Measurements from ENCODE around the gene HPSE2.

DNA sequence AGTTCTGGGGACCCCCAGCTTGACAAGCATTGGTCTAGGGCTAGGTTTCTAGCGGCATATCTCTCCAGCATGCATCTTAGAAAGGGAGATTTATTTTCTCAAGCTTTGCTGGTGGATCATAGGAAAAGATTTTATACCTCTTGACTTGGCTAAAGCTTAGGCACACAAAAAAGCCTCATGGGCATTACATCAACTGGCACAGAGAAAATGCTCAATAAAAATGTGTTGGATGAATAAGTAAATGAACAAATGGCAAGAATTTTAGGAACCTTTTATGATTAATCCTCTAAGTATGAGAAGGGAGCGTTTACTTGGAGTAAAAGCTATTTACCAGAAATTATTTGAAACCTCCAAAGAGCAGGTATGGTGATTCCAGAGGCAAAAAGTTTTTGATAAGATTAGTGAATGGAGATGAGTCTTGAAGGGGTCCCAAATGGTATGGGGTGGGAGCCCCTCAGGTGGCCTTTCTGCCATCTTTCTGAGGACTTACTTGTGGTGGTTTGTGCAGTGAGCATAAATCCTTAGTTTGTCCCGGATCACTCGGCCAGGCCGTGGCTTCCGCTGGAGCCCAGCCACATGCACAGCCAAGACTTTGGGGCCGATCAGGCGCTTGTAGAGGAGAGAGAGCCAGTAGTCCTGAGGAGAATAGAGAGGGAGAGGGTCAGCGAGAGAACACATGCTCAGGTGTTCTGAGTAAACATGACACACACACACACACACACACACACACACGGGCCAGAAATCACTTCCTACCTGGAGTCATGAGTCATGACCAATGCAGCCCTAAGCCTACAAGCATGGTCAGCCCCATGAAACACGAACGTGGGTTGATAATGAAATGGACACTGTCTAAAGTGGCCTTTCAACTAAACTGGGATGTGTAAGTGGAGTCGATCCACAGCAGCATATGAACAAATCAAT is 745.8 kb downstream of the HPSE2 start:
- TF ChIP-seq CTCF (IDR thresholded peaks at IDR 0.05; ENCODE audit: control extremely low read depth in 1 of 3, insufficient read depth in 1 of 3, low read depth in 1 of 3, low read length in 3 of 3), result no peak
- no peak for TF ChIP-seq TEAD4 (IDR thresholded peaks at IDR 0.05; ENCODE audit: low read depth, low read length)
- no peak for TF ChIP-seq RAD21 (IDR thresholded peaks at IDR 0.05 in 1 of 2, conservative IDR thresholded peaks at IDR 0.05 in 1 of 2; ENCODE audit: low read depth in 2 of 2, low read length in 2 of 2)
- no peak for TF ChIP-seq GABPA (IDR thresholded peaks at IDR 0.05; ENCODE audit: borderline replicate concordance, insufficient read depth, low read length)
- TF ChIP-seq EP300 (IDR thresholded peaks at IDR 0.05; ENCODE audit: borderline replicate concordance in 1 of 2, low read depth in 2 of 2, low read length in 2 of 2), result no peak
- TF ChIP-seq PHF8 (conservative IDR thresholded peaks at IDR 0.05; ENCODE audit: low read depth, low read length), result no peak
- TF ChIP-seq MAX (IDR thresholded peaks at IDR 0.05), result no peak
- TF ChIP-seq, protein P1, sequence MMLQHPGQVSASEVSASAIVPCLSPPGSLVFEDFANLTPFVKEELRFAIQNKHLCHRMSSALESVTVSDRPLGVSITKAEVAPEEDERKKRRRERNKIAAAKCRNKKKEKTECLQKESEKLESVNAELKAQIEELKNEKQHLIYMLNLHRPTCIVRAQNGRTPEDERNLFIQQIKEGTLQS (IDR thresholded peaks at IDR 0.05; ENCODE audit: insufficient read depth, low read depth, low read length), result no peak
- no peak for TF ChIP-seq FOSL1 (IDR thresholded peaks at IDR 0.05; ENCODE audit: insufficient read depth, low read depth, low read length)
- TF ChIP-seq EZH2 (IDR thresholded peaks at IDR 0.05; ENCODE audit: low read depth, low read length, severe bottlenecking), result no peak
- TF ChIP-seq, protein P2, sequence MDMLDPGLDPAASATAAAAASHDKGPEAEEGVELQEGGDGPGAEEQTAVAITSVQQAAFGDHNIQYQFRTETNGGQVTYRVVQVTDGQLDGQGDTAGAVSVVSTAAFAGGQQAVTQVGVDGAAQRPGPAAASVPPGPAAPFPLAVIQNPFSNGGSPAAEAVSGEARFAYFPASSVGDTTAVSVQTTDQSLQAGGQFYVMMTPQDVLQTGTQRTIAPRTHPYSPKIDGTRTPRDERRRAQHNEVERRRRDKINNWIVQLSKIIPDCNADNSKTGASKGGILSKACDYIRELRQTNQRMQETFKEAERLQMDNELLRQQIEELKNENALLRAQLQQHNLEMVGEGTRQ (IDR thresholded peaks at IDR 0.05; ENCODE audit: low read length), result no peak

Measured in H1 (cell line).